Measurements from ENCODE around the gene SLC22A9. TPM values are rescaled to one million over a fixed set of nuclear protein-coding genes. Genes with fewer than 3 reads are reported as not detected.
"Not testable (repeated sequence)": the region's sequence is repeated elsewhere in the genome, so short reads cannot be mapped to it uniquely, and the experiment has no call there.

Gene SLC22A9
- total RNA-seq: not detected in 2 replicates

DNA sequence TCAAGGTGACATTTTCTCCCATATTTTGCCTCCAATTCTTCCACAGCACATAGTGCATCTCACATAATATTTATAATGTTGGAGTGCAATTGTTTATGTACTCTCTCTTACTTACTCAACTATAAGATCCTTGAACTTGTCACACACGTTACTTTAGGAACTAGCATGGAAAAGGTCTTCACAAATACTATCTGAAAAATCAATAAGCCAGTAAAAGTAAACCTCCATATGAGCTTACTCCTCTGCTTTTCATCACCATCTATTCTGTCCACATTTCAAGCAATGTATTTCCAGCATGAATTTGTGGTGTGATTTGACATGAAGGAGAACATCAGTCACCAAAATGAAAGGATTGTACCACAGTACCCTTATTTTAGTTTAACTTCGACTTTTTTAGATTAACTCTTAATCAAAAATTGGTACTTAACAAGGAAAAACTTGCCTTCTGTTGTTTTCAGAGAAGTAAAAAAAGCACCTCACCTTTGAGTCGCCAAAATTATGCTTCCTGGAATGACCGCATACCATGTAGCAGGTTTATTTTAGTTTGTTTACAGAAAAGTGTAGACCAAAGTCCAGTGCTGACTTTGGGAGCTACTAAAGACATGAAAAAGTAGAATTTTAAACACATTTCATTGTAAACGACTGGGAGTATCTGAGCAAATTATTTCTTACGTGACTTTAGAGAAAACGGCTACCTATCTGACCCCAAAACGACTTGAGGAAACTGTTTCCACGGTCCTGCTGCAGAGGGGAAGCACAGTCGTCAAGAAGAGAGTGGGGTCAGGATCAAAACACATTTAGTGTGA is at the start of gene SLC22A9:
Gene SLC22A9, plus strand, starts transcription at position 621 of the 806 bp plus-strand sequence. CDS start 272 bp downstream, outside the sequence.
- Mint-ChIP-seq H3K36me3 (ENCODE audit: low read depth) (no peaks in the 10 kb centered on the region), H3K4me1 (ENCODE audit: low read depth) (no peaks in the 10 kb centered on the region), H3K4me3 (no peak within 1 kb of the TSS), H3K9me3 (no peaks in the 10 kb centered on the region), H3K27me3 (ENCODE audit: insufficient read depth) (peaks cover 2% of the 10 kb centered on the region), H3K27ac (no peak within 1 kb of the TSS)
- DNase-seq (ENCODE audit: low spot score): no peak
- intact Hi-C loops (cut with micrococcal nuclease): no loop called here

DNA sequence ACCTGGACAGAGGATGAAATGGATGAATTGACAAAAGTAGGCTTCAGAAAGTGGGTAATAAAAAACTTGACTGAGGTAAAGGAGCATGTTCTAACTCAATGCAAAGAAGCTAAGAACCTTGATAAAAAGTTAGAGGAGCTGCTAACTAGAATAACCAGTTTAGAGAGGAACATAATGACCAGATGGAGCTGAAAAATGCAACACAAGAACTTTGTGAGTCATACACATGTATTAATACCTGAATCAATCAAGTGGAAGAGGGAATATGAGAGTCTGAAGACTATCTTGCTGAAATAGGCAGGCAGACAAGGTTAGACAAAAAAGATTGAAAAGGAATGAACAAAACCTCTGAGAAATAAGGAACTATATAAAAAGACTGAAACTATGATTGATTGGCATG is 47.9 kb upstream of the SLC22A9 start:
- Mint-ChIP-seq H3K27ac (no peak overlapping the region), H3K9me3 (peaks cover 11% of the 10 kb centered on the region), H3K36me3 (ENCODE audit: low read depth) (no peaks in the 10 kb centered on the region), H3K4me3 (no peak overlapping the region), H3K27me3 (ENCODE audit: insufficient read depth) (peaks cover 9% of the 10 kb centered on the region), H3K4me1 (ENCODE audit: low read depth) (no peaks in the 10 kb centered on the region)
- DNase-seq (ENCODE audit: low spot score): no peak
- intact Hi-C loops (cut with micrococcal nuclease): no loop called here

GRCh38 chr11:63335089-63335488 is 34.5 kb upstream of the SLC22A9 start:
- H3K36me3 Mint-ChIP-seq (ENCODE audit: low read depth); H3K4me1 Mint-ChIP-seq (ENCODE audit: low read depth); DNase-seq (ENCODE audit: low spot score); H3K4me3 Mint-ChIP-seq; H3K9me3 Mint-ChIP-seq; intact Hi-C loops (cut with micrococcal nuclease); H3K27ac Mint-ChIP-seq; H3K27me3 Mint-ChIP-seq (ENCODE audit: insufficient read depth): not testable (repeated sequence)

DNA sequence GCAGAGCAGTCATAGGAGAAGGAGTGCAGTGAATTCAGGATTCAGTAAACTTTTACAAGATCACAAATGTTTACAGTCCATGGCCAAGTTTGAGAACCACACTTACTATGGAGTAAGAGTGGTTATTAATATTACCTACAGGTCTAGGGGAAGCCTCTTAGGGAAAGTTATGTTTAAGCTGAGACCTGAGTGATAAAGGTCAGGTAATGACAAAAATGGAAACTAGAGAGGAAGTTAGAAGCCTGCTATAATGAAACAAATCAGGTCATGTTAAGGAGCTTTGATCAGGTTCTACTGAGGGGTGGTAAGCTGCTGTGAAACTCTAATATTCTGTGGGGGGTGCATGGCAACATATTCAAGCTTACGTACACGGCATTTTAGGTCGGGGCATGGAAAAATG is 32.5 kb upstream of the SLC22A9 start:
- no peak overlapping the region for H3K27ac Mint-ChIP-seq
- no peaks in the 10 kb centered on the region for H3K27me3 Mint-ChIP-seq (ENCODE audit: insufficient read depth)
- no peak overlapping the region for H3K4me3 Mint-ChIP-seq

GRCh38 chr11:63343130-63343529 is 26.5 kb upstream of the SLC22A9 start:
- no peaks in the 10 kb centered on the region for H3K36me3 Mint-ChIP-seq (ENCODE audit: low read depth)

More for the DNA sequence above, 32.5 kb upstream of the SLC22A9 start:
- intact Hi-C loops (cut with micrococcal nuclease): no loop called here
- Mint-ChIP-seq H3K4me1 (ENCODE audit: low read depth) (no peaks in the 10 kb centered on the region), H3K9me3 (peaks cover 3% of the 10 kb centered on the region), H3K36me3 (ENCODE audit: low read depth) (peaks cover 2% of the 10 kb centered on the region)
- DNase-seq (ENCODE audit: low spot score): no peak

DNA sequence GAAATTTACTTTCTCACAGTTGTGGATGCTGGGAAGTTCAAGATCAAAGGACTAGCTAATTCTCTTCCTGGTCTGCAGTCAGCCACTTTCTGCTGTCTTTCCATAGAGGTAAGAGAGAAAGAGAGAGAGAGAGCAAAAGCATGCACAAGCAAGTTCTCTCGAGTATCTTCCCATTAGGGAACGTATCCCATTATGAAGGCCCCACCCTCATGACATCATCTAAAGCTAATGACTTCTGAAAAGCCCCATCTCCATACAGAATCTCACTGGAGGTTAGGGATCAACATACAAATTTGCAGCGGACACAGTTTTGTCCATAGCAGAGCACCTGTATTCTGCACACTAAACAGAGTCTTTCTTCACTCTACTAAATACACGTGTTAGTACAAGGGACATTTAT is 17.4 kb upstream of the SLC22A9 start:
- no peaks in the 10 kb centered on the region for H3K4me1 Mint-ChIP-seq (ENCODE audit: low read depth)
- no peak overlapping the region for H3K4me3 Mint-ChIP-seq
- peaks cover 2% of the 10 kb centered on the region for H3K9me3 Mint-ChIP-seq
- intact Hi-C loops (cut with micrococcal nuclease): no loop called here
- no peak for DNase-seq (ENCODE audit: low spot score)
- H3K36me3 Mint-ChIP-seq (ENCODE audit: low read depth): no peaks in the 10 kb centered on the region
- H3K27me3 Mint-ChIP-seq (ENCODE audit: insufficient read depth): no peaks in the 10 kb centered on the region
- no peak overlapping the region for H3K27ac Mint-ChIP-seq

More at GRCh38 chr11:63343130-63343529, 26.5 kb upstream of the SLC22A9 start:
- H3K27ac Mint-ChIP-seq: no peak overlapping the region
- no peaks in the 10 kb centered on the region for H3K27me3 Mint-ChIP-seq (ENCODE audit: insufficient read depth)
- H3K4me1 Mint-ChIP-seq (ENCODE audit: low read depth): no peaks in the 10 kb centered on the region
- DNase-seq (ENCODE audit: low spot score): no peak
- intact Hi-C loops (cut with micrococcal nuclease): no loop called here
- H3K4me3 Mint-ChIP-seq: no peak overlapping the region
- no peaks in the 10 kb centered on the region for H3K9me3 Mint-ChIP-seq

- Mint-ChIP-seq H3K27me3 (ENCODE audit: insufficient read depth) (peaks cover 4% of the 10 kb centered on the region), H3K36me3 (ENCODE audit: low read depth) (no peaks in the 10 kb centered on the region), H3K27ac (no peak overlapping the region), H3K4me1 (ENCODE audit: low read depth) (no peaks in the 10 kb centered on the region), H3K4me3 (no peak overlapping the region), H3K9me3 (peaks cover 4% of the 10 kb centered on the region)
- intact Hi-C loops (cut with micrococcal nuclease): no loop called here
- DNase-seq (ENCODE audit: low spot score): no peak
Observed at GRCh38 chr11:63362196-63362793, 7.3 kb upstream of the SLC22A9 start.

DNA sequence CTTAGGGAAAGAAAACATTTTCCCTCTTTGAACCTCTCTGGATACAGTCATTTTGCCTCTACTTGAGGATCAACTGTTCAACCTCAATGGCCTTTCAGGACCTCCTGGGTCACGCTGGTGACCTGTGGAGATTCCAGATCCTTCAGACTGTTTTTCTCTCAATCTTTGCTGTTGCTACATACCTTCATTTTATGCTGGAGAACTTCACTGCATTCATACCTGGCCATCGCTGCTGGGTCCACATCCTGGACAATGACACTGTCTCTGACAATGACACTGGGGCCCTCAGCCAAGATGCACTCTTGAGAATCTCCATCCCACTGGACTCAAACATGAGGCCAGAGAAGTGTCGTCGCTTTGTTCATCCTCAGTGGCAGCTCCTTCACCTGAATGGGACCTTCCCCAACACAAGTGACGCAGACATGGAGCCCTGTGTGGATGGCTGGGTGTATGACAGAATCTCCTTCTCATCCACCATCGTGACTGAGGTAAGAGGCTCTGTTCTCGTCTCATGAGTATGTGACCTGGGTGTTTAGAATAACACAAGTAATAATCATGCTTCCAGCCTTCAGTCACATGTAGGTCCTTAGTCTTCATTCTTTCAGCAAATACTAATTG is 495 bp downstream of the SLC22A9 start:
- H3K4me1 Mint-ChIP-seq (ENCODE audit: low read depth): no peaks in the 10 kb centered on the region
- H3K9me3 Mint-ChIP-seq: no peaks in the 10 kb centered on the region
- no peaks in the 10 kb centered on the region for H3K36me3 Mint-ChIP-seq (ENCODE audit: low read depth)
- no peak for DNase-seq (ENCODE audit: low spot score)
- intact Hi-C loops (cut with micrococcal nuclease): no loop called here
- peaks cover 6% of the 10 kb centered on the region for H3K27me3 Mint-ChIP-seq (ENCODE audit: insufficient read depth)
- no peak overlapping the region for H3K4me3 Mint-ChIP-seq
- H3K27ac Mint-ChIP-seq: no peak overlapping the region

GRCh38 chr11:63371396-63371795 is 1.8 kb downstream of the SLC22A9 start:
- H3K9me3 Mint-ChIP-seq: no peaks in the 10 kb centered on the region
- DNase-seq (ENCODE audit: low spot score): no peak
- peaks cover 9% of the 10 kb centered on the region for H3K27me3 Mint-ChIP-seq (ENCODE audit: insufficient read depth)
- H3K27ac Mint-ChIP-seq: no peak overlapping the region
- intact Hi-C loops (cut with micrococcal nuclease): no loop called here
- H3K4me3 Mint-ChIP-seq: no peak overlapping the region
- H3K4me1 Mint-ChIP-seq (ENCODE audit: low read depth): no peaks in the 10 kb centered on the region
- H3K36me3 Mint-ChIP-seq (ENCODE audit: low read depth): no peaks in the 10 kb centered on the region

- no peak overlapping the region for H3K27ac Mint-ChIP-seq
- H3K4me1 Mint-ChIP-seq (ENCODE audit: low read depth): no peaks in the 10 kb centered on the region
- H3K27me3 Mint-ChIP-seq (ENCODE audit: insufficient read depth): peaks cover 20% of the 10 kb centered on the region
- H3K4me3 Mint-ChIP-seq: no peak overlapping the region
- no peaks in the 10 kb centered on the region for H3K36me3 Mint-ChIP-seq (ENCODE audit: low read depth)
- no peak for DNase-seq (ENCODE audit: low spot score)
- intact Hi-C loops (cut with micrococcal nuclease): no loop called here
- H3K9me3 Mint-ChIP-seq: no peaks in the 10 kb centered on the region
Observed at GRCh38 chr11:63375434-63375833, 5.8 kb downstream of the SLC22A9 start.

GRCh38 chr11:63380130-63380529 is 10.5 kb downstream of the SLC22A9 start:
- intact Hi-C loops (cut with micrococcal nuclease): no loop called here
- no peaks in the 10 kb centered on the region for H3K36me3 Mint-ChIP-seq (ENCODE audit: low read depth)
- H3K27ac Mint-ChIP-seq: no peak overlapping the region
- H3K4me1 Mint-ChIP-seq (ENCODE audit: low read depth): no peaks in the 10 kb centered on the region
- peaks cover 15% of the 10 kb centered on the region for H3K27me3 Mint-ChIP-seq (ENCODE audit: insufficient read depth)
- H3K4me3 Mint-ChIP-seq: no peak overlapping the region
- no peak for DNase-seq (ENCODE audit: low spot score)
- no peaks in the 10 kb centered on the region for H3K9me3 Mint-ChIP-seq

DNA sequence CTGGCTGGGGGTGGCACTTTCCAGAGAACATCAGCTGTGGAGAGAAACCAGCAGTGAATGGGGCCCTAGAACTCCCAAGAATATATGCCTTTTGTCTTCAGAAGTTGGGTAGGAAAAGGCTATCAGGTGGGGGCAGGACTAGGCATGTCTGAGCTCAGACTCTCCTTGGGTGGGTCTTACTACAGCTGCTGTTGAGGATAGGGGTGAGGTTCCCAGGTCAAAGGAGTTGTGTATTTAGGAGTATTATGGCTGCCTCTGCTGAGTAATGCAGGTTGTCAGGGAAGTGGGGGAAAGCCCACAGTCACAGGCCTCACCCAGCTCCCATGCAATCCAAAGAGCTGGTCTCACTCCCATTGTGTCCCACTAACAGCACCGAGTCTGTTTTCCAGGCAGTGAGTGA is 26.1 kb downstream of the SLC22A9 start:
- DNase-seq (ENCODE audit: low spot score): no peak
- Mint-ChIP-seq H3K9me3 (no peaks in the 10 kb centered on the region), H3K36me3 (ENCODE audit: low read depth) (no peaks in the 10 kb centered on the region), H3K27me3 (ENCODE audit: insufficient read depth) (peaks cover 15% of the 10 kb centered on the region), H3K27ac (no peak overlapping the region), H3K4me3 (no peak overlapping the region), H3K4me1 (ENCODE audit: low read depth) (no peaks in the 10 kb centered on the region)
- intact Hi-C loops (cut with micrococcal nuclease): no loop called here
